Measurements from ENCODE around the gene CASP10.
A peak's percentile ranks its signal among the peaks of the same experiment; 100 is the strongest.
"Not testable (repeated sequence)": the region's sequence is repeated elsewhere in the genome, so short reads cannot be mapped to it uniquely, and the experiment has no call there.

The CASP10 gene

DNA sequence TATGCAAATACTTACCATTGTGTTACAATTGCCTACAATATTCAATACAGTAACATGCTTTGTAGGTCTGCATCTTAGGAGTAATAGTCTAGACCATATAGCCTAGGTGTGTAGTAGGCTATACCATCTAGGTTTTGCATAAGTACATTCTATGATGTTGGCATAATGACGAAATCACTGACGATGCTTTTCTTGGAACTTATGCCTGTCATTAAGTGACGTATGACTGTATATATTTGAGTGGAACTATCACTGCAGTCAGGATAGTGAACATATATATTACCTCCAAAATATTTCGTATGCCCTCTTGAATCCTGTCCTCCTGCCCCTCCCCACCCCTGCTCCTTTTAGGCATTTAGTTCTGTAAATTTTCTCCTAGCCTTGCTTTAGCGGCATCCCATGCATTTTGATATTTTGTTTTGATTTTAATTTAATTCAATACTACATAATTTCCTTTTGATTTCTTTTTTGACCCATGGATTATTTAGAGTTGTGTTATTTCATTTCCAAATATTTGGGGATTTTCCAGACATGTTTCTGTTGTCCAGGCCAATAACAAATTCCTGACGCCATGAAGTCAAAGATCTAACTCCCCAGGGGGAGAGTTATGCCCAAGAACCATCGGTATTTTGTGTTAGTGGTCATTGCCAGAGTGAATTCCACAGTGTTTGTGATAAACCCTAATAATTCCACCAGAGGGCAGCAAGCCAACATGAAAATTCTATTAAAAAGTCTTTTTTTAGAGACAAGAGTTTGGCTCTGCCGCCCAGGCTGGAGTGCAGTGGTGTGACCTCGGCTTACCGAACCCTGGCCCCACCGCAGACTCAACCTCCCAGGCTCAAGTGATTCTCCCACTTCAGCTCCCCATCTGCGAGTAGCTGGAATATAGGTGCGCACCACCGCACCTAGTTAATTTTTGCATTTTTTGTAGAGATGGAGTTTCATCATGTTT is 53.2 kb downstream of the CASP10 start:
- in situ Hi-C loops (cut with HindIII; ENCODE audit: low pct_unique_long_range_greater_than_20kb, low sequenced_read_pairs), result no loop called here
- TF ChIP-seq JUND (IDR thresholded peaks at IDR 0.05; ENCODE audit: low read depth), result no peak
- peak in 1 of 2 experiments; percentile 53 for DNase-seq (ENCODE audit: low read depth in 1 of 2, low spot score in 1 of 2)

DNA sequence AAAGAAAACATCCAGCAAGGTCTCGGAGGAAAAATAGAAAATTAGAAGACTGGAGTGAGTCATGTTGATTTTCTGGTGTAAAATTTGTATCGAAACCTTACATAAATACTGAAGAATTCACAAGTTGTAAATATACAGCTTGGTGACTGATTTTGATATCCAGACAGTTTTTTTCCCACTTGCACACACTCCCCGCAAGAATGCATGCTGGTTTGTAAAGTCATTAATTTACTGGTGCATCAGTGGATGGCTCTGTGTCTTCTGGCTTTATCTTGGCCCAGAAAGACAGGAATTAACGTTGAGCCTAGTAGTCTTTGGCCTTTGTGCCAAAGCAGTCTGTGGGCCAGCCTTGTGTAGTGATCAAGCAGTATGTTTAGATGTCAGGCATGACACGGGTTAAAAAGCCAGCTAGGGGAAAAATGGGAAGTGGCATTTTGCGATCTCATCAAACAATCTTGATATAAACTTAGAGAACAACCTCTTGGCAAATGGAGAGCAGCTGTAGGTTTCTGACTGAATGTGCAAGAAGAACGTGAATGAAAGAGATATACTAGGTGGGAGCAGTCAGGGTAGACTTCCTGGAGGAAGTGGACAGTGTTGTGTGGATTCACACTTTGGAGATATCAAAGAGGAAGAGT is 54.7 kb downstream of the CASP10 start:
- TF ChIP-seq JUND (IDR thresholded peaks at IDR 0.05; ENCODE audit: low read depth), result no peak
- in situ Hi-C loops (cut with HindIII; ENCODE audit: low pct_unique_long_range_greater_than_20kb, low sequenced_read_pairs), result no loop called here
- no peak for DNase-seq (ENCODE audit: low read depth in 1 of 2, low spot score in 1 of 2)

GRCh38 chr2:201239167-201239935 is 56.4 kb downstream of the CASP10 start:
- in situ Hi-C loops (cut with HindIII; ENCODE audit: low pct_unique_long_range_greater_than_20kb, low sequenced_read_pairs); DNase-seq (ENCODE audit: low read depth in 1 of 2, low spot score in 1 of 2): not testable (repeated sequence)

- in situ Hi-C loops (cut with HindIII; ENCODE audit: low pct_unique_long_range_greater_than_20kb, low sequenced_read_pairs), result no loop called here
- DNase-seq (ENCODE audit: low read depth in 1 of 2, low spot score in 1 of 2), result no peak
- TF ChIP-seq JUND (IDR thresholded peaks at IDR 0.05; ENCODE audit: low read depth), result no peak
These were observed 59.8 kb downstream of the CASP10 start for GRCh38 chr2:201242571-201243277.

DNA sequence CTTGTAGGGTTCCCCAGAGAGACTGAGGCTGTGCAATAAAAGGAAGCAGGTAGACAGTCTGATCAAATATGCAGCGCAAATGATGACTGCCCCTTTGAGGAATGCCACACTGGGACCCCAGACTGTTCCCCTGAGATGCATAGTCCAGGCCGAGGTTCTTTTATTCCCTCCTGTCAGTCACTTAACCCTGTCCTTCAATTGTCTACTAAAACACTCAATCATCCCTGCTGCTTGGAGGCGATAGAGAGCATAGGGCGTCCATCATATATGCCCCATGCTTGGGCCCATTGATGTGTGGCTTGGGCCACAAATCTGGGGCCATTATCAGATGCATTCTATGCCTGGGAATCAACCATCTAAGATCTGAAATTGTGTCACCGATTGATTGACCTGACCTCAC is 61.9 kb downstream of the CASP10 start:
- TF ChIP-seq JUND (IDR thresholded peaks at IDR 0.05; ENCODE audit: low read depth), result no peak
- in situ Hi-C loops (cut with HindIII; ENCODE audit: low pct_unique_long_range_greater_than_20kb, low sequenced_read_pairs), result no loop called here
- DNase-seq (ENCODE audit: low read depth in 1 of 2, low spot score in 1 of 2), result no peak

DNA sequence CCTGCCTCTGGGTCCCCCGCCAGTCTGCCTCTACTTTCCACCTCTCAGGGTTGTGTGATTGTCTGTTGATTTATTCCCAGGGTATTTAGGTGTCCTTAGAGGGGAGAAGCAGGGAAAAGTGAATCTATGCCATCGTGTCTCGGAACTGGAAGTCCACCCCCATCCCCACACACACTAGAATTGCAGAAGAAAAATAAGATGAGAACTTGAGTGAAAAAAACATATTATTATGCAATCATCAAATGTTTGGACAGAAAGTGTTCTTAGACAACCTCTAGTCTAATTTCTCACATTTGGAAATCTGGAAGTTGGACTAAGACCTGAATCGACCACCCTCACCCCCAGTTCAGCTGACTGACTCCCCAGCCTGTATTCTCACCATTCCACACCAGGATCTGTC is 63.3 kb downstream of the CASP10 start:
- no peak for TF ChIP-seq JUND (IDR thresholded peaks at IDR 0.05; ENCODE audit: low read depth)
- no peak for DNase-seq (ENCODE audit: low read depth in 1 of 2, low spot score in 1 of 2)
- in situ Hi-C loops (cut with HindIII; ENCODE audit: low pct_unique_long_range_greater_than_20kb, low sequenced_read_pairs), result no loop called here

DNA sequence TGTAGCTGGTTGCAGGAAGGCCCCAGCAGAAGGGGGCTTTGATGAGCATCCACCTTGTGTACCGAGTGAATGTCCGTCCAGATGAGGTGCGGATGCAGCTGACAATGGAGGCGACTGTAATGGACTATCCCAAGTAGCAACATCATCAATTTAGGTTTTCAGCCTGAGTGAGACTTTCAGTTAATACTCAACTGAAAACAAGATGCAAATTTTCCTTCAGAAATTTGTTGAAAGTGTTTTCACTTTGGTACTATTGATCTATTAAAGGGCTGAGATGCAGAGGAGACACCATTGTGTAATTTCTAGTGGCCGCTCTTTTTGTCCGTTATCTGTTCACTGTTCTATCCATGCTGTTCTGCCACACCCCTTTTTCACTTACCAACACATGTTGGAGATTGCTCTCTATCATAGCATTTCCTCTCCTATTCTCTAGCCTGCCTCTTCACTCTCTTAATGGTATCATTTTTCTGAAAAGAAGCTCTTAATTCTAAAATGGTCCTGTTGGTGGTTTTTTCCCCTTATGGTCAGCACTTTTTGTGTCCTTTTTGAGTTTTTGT is 65.4 kb downstream of the CASP10 start:
- DNase-seq (ENCODE audit: low read depth in 1 of 2, low spot score in 1 of 2), result no peak
- TF ChIP-seq JUND (IDR thresholded peaks at IDR 0.05; ENCODE audit: low read depth), result no peak
- in situ Hi-C loops (cut with HindIII; ENCODE audit: low pct_unique_long_range_greater_than_20kb, low sequenced_read_pairs), result no loop called here

- in situ Hi-C loops (cut with HindIII; ENCODE audit: low pct_unique_long_range_greater_than_20kb, low sequenced_read_pairs), result no loop called here
These were observed 66.9 kb downstream of the CASP10 start for GRCh38 chr2:201249889-201250288.

DNA sequence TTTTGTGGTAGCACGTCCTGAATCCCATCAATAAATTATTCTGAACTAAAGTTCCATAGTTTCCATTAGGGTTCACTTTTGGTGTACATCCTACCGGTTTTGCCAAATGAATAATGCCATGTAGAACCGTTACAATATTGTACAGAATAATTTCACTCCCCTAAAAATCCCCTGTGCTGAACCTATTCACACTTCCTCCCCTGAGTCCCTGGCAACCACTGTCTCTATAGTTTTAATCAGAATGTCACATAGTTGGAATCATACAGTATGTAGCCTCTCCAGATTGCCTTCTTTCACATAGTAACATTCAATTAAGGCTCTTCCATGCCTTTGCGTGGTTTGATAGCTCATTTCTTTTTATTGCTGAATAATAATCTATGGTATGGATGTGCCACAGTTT is 67.8 kb downstream of the CASP10 start:
- in situ Hi-C loops (cut with HindIII; ENCODE audit: low pct_unique_long_range_greater_than_20kb, low sequenced_read_pairs), result no loop called here
- TF ChIP-seq JUND (IDR thresholded peaks at IDR 0.05; ENCODE audit: low read depth), result no peak
- DNase-seq (ENCODE audit: low read depth in 1 of 2, low spot score in 1 of 2), result no peak

More at GRCh38 chr2:201249889-201250288, 66.9 kb downstream of the CASP10 start:
- no peak for DNase-seq (ENCODE audit: low read depth in 1 of 2, low spot score in 1 of 2)
- TF ChIP-seq JUND (IDR thresholded peaks at IDR 0.05; ENCODE audit: low read depth), result no peak

DNA sequence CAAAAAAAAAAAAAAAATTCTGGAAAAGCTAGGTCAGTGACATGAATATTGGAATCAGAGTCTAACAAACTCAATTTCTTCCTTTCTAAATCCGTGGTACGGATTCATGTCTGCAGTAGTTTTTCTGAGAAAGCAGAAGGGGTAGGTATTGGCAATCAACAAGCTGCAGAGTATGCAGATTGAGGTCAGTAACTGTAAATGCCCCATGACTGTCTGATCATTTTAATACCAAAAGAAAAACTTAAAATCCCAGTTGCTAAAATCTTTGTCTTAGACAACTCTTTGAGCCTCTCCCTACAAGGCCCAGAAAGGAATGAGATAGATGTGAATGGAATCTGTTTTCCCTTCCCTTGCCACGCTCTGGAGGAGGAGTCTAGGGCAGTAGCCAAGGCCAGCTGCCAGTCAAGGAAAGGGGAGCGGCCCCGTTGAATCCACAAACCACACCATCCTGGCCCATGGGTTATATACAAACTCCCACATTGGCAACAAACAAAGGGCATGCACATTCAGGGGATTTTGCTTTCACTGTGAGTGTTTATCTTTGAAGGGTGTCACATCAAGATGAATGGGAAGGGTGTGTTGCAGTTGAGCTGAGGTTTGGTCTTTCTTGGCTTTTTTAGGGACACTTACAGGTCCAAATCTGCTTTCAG is 71.3 kb downstream of the CASP10 start:
- TF ChIP-seq JUND (IDR thresholded peaks at IDR 0.05; ENCODE audit: low read depth), result no peak
- peak in 1 of 2 experiments; percentile 20 for DNase-seq (ENCODE audit: low read depth in 1 of 2, low spot score in 1 of 2)
- in situ Hi-C loops (cut with HindIII; ENCODE audit: low pct_unique_long_range_greater_than_20kb, low sequenced_read_pairs), result no loop called here

DNA sequence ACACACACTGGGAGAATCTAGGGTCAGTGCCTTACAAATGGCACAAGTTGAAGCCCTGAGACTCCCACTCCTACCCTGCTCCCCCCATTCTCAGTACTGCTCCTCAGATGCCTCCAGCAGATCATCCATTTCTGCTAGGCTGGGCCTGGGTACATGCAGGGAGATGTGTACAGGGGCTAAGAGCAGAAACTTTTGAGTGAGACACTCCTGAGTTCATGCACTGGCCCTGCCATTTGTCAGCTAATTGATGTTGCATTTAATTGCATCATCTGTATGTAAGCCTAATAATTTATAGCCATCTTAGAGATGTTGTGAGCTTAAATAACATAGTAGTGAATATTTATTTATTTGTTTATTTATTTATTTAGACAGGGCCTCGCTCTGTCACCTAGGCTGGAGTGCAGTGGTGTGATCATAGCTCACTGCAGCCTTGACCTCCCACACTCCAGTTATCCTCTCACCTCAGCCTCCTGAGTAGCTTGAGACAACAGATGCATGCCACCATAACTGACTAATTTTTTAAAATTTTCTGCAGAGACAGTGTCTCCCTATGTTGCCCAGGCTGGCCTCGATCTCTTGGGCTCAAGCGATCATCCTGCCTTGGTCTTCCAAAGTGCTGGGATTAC is 72.6 kb downstream of the CASP10 start:
- in situ Hi-C loops (cut with HindIII; ENCODE audit: low pct_unique_long_range_greater_than_20kb, low sequenced_read_pairs), result no loop called here
- no peak for DNase-seq (ENCODE audit: low read depth in 1 of 2, low spot score in 1 of 2)
- TF ChIP-seq JUND (IDR thresholded peaks at IDR 0.05; ENCODE audit: low read depth), result no peak
